Upper lobe of left lung (tissue), 4 donors: ENCODE measurements around the gene ALOX12B.

Experiments
- POLR2A ChIP-seq, 4 donors: fragments of 450-650 bp; IDR thresholded peaks; one replicate each; pipeline ENCODE4 v1.5.1; 2016 to 2017; ENCODE audit warnings: antibody characterized with exemption in 4 of 4, mild to moderate bottlenecking in 2 of 4
- POLR2AphosphoS5 ChIP-seq, 2 donors: sonication (generic); formaldehyde crosslinking; IDR thresholded peaks; one replicate each; pipeline ENCODE4 v1.5.1; 2017; ENCODE audit warnings: antibody characterized with exemption in 2 of 2
- TF ChIP-seq, protein P1 (sequence below), 6 experiments: fragments of 450-650 bp in 4 of 6; fragments of 200-600 bp in 2 of 6; sonication (generic) in 2 of 6; IDR thresholded peaks; one replicate each; pipeline ENCODE4 v1.5.1; 2016 to 2019; ENCODE audit warnings: antibody characterized with exemption in 6 of 6

GRCh38 chr17:8128125-8128784, 40.7 kb upstream of the ALOX12B start:
- no peak for TF ChIP-seq POLR2AphosphoS5 (IDR thresholded peaks at IDR 0.05)
- TF ChIP-seq, protein P1, sequence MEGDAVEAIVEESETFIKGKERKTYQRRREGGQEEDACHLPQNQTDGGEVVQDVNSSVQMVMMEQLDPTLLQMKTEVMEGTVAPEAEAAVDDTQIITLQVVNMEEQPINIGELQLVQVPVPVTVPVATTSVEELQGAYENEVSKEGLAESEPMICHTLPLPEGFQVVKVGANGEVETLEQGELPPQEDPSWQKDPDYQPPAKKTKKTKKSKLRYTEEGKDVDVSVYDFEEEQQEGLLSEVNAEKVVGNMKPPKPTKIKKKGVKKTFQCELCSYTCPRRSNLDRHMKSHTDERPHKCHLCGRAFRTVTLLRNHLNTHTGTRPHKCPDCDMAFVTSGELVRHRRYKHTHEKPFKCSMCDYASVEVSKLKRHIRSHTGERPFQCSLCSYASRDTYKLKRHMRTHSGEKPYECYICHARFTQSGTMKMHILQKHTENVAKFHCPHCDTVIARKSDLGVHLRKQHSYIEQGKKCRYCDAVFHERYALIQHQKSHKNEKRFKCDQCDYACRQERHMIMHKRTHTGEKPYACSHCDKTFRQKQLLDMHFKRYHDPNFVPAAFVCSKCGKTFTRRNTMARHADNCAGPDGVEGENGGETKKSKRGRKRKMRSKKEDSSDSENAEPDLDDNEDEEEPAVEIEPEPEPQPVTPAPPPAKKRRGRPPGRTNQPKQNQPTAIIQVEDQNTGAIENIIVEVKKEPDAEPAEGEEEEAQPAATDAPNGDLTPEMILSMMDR (IDR thresholded peaks at IDR 0.05): no peak
- TF ChIP-seq POLR2A (IDR thresholded peaks at IDR 0.05): no peak
